Endothelial cell of umbilical vein (primary cell): ENCODE measurements around the gene CASP9.
"Not testable (repeated sequence)": the region's sequence is repeated elsewhere in the genome, so short reads cannot be mapped to it uniquely, and the experiment has no call there.

Experiments
- CTCF ChIP-seq, 2 donors: IDR thresholded peaks; 1 replicate in 1 of 2; 2 replicates in 1 of 2; pipeline ENCODE4 v1.5.1; 2011; ENCODE audit warnings: low read length in 2 of 2, mild to moderate bottlenecking in 2 of 2, moderate library complexity in 2 of 2, control low read depth in 1 of 2, inconsistent platforms in 1 of 2, low read depth in 1 of 2; ENCODE audit not compliant: insufficient read depth in 1 of 2; ENCODE audit errors: extremely low read depth in 1 of 2
- GATA2 ChIP-seq: IDR thresholded peaks from 2 replicates; pipeline ENCODE4 v1.7.0; 2011; ENCODE audit warnings: low read depth, mild to moderate bottlenecking, moderate library complexity, mixed read lengths, low read length; ENCODE audit not compliant: insufficient read length, insufficient read depth
- POLR2AphosphoS5 ChIP-seq: IDR thresholded peaks from 2 replicates; pipeline ENCODE4 v1.6.1; 2012; ENCODE audit warnings: low read depth, mild to moderate bottlenecking, control low read depth, low read length, moderate library complexity; ENCODE audit not compliant: insufficient read depth

GRCh38 chr1:15486844-15487610, 37.0 kb downstream of the CASP9 start:
- TF ChIP-seq CTCF (IDR thresholded peaks at IDR 0.05; ENCODE audit: extremely low read depth in 1 of 2, insufficient read depth in 1 of 2, low read depth in 1 of 2, low read length in 2 of 2); POLR2AphosphoS5; GATA2: not testable (repeated sequence)
